ENCODE measurements around the gene BICDL1.

DNA sequence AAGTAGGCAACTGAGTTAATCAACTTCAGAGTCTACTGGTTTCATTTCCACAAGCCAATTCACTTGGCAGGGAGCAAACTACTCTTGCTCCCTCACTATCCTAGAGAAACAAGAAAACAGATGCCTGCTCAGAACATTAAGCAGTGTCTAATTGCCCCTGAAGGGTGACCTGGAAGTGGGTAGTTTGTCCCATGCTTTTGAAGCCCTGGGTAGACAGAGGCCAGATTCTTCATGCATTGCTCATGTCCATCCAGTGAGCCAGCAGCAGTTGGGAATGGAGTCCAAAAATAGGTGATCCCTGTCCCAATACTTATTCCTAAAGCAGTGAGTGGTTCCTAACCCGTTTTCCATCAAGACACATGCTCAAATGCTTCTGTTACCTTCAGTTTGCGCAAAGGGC, 48.8 kb downstream of the BICDL1 start:
- TF ChIP-seq CTCF (IDR thresholded peaks at IDR 0.05; ENCODE audit: extremely low read depth in 1 of 2, insufficient read depth in 1 of 2, low read depth in 1 of 2, low read length in 2 of 2) (no peak), POLR2A (IDR thresholded peaks at IDR 0.05; ENCODE audit: low read depth, low read length) (no peak)

All from endothelial cell of umbilical vein (primary cell).